Midbrain (tissue), 1 donor: ENCODE measurements around the gene CSF2.
A peak's percentile ranks its signal among the peaks of the same experiment; 100 is the strongest.
"Not testable (repeated sequence)": the region's sequence is repeated elsewhere in the genome, so short reads cannot be mapped to it uniquely, and the experiment has no call there.

Experiments used
- DNase-seq: peaks from one replicate; lab custom pipeline; 2025; lab: John Stamatoyannopoulos, UW

CSF2 gene

GRCh38 chr5:132087176-132087575 is 13.6 kb downstream of the CSF2 start:
- DNase-seq = no peak

DNA sequence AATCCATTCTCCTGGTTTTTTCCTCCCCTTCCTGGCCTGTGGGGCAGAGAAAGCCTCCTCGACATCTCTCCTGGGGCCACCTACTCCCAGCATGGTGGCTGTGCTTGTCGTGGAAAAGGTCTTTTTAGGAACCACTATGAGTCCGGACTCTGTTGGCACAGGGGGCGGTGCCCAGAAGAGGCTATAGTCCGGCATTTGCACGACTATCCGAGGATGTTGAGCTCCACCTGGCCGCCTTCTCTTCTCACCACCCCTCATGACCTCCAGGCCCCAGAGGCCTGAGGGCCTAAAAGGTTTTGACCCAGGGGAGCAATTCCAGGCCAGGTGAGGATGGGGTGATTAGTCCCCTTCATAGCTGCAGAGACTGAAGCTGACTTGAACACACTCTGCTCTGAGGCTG is 14.1 kb downstream of the CSF2 start:
- DNase-seq = no peak

- no peak for DNase-seq
Observed at GRCh38 chr5:132089363-132089762, 15.8 kb downstream of the CSF2 start.

GRCh38 chr5:132090107-132090506 is 16.5 kb downstream of the CSF2 start:
- DNase-seq = no peak

DNA sequence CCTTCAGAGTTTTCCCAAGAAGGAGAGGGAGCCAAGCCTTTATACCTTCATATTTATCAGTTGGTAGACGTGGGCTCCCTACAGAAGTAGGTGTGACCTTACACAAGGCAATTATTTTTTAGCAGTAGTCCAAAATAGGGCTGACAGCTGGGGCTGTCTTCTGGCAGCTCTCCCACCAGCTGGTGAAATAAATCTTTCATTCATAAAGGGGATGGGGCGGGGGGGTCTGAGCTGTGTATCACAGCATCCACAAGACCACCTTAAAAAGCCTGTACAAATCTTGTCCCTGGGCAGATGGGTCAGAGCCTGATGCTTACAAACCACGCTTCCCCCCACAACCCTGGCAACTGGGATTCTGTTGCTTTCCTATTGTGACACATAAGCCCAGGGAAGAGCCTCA is 19.7 kb downstream of the CSF2 start:
- DNase-seq = no peak

GRCh38 chr5:132094393-132095076 is 20.9 kb downstream of the CSF2 start:
- DNase-seq = no peak

GRCh38 chr5:132095077-132095410 is 21.5 kb downstream of the CSF2 start:
- no peak for DNase-seq

DNA sequence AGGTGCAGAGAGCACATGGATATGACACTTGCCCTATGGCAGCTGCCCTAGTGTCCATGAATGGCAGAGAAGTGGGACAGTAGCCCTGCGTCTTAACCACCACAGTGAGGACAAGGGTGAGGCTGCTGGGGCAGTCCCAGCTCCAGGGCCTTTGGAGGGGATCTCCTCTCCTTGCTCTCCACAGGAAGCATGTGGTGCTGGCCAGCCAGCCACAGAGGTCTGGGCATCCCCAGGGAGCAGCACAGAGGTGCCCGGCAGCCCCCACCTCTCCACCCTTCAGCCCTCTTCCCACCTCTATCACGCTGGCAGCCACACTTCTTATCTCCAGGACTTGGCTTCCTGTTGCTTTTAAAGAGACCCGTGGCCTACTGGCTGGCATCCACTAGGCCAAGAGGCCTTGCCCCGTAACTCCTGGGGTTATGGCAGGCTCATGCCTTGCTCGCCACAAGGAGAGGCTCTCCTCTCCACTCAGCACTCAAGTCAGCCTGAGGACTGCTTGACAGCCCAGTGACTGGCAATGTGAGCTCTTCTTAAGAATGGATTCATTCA is 21.9 kb downstream of the CSF2 start:
- DNase-seq = no peak

DNA sequence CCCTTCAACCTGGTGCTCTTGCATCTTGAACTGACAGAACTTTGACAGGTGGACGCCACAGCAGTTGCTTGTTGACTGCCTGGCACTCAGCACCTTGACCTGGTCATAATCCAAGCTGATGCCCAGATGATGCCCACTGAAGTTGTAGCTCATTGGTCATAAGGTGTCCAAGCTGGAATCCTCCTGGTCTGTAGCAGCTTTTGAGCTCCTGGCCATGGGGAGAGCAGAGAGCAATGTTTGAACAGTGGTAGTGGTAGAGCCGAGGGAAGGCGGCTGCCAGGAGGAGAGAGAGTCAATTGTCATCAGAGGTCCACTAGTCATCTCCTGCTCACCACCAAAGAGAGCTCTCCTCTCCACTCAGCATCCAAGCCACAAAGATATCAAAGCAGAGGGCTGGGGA is 23.3 kb downstream of the CSF2 start:
- DNase-seq = no peak

DNA sequence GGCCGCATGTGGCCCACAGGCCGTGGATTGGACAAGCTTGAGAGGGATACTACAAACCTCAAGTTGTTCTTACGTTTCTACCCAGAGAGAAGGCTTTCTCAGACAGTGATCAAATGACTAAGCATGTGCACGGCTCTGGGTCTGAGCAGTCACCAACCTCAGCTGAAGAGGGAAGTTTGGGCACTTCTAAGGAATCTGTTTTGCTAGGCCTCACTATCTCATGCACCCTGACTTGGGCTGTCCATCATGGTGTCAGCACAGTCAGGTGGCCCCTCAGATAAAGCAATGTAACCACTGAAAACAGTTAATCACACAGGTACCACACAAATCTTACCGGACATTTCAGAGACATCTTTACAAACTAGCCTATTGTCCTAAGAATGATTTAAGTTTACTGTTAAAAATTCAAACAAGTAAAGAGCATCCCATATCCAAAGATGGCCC is 24.6 kb downstream of the CSF2 start:
- DNase-seq = no peak

- no peak for DNase-seq
Observed at GRCh38 chr5:132098621-132099020, 25.0 kb downstream of the CSF2 start.

- no peak for DNase-seq
Observed at GRCh38 chr5:132099076-132099748, 25.6 kb downstream of the CSF2 start.

DNA sequence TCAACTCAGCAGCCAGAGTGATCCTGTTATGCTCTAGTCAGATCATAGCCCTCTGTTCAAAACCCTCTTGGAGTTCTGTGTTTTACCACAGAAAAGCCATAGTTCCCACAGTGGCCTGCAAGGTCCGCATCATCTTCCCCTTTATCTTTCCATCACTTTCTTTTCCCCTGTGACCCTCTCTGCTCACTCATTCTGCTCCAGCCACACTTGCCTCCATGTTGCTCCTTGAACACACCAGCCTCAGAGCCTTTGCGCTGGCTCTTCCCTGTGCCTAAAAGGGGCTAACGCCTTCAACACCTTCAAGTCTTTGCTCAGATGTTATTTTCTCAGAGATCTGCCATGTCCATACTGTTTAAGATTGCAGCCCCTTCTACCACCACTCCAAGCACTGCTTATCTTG is 26.3 kb downstream of the CSF2 start:
- no peak for DNase-seq

- DNase-seq = no peak
Observed at GRCh38 chr5:132100672-132101261, 27.2 kb downstream of the CSF2 start.

- DNase-seq = no peak
Observed at GRCh38 chr5:132101385-132101880, 27.8 kb downstream of the CSF2 start.

DNA sequence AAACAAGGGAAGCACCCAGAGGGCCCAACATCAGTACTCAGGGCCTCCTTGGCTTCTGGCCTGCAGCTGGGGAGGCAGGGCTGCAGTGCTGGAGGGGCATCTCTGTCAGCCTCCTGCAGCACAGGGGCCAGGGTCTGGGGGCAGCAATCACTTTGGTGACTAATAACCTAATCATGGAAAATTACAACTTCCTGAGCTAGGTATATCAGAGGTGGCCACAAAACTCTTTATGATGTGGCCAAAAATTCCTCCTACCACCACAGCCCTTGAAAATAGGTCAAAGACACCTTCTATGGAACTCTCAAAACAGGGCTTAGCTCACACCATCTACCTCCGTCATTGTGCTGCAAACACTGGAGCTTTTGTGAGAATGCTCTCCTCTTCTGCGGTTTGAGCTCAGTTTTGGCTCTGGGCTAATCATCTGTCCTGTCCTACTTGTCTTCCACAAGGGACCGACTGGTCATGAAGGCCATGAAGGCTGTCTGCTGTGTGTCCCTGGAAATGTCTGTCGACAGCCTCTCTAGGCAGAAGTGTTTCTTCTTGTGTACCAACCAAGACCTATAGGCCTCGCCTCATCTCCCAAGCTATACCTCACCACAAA is 28.6 kb downstream of the CSF2 start:
- no peak for DNase-seq

DNA sequence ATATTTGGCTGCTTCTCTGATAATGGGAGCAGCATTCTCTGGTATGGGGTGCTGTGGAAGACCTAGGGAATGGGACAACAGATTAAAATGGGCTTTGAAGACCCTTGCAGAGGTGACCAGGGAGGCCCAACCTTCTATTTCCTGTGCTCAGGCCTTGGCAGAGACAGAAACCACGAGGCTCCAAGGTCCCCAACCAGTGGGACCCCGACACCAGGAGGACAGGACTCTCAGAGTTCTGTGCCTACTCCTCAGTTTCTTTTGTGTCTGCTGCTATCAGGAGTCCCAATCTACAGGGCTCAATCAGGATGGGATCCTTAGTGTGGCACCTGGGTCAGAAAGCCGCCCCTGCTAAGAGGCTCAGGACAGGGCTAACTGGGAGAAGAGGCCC is 29.3 kb downstream of the CSF2 start:
- DNase-seq = no peak

- DNase-seq = peak; percentile 1
Observed at GRCh38 chr5:132103332-132103951, 29.9 kb downstream of the CSF2 start.

DNA sequence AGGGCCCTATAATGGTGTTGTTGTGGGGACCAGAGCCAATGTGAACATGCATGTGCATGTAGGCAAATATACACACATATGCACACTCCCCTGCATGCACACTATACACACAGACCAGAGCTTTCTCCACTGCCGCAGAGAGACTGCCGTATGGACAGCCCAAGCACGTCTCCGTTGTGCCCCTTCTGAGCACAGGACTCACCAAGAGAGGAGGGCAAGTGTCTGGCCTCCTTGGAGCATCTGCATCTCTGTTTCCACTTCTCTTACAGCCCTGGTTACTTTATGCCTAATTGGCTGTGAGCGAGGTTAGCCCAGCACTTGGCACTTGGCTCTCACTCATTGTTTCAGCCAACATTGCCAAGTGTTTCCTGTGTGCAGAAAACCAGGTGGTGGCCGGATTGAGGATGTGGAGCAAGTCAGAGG is 30.4 kb downstream of the CSF2 start:
- no peak for DNase-seq

GRCh38 chr5:132104556-132104955 is 31.0 kb downstream of the CSF2 start:
- no peak for DNase-seq

DNA sequence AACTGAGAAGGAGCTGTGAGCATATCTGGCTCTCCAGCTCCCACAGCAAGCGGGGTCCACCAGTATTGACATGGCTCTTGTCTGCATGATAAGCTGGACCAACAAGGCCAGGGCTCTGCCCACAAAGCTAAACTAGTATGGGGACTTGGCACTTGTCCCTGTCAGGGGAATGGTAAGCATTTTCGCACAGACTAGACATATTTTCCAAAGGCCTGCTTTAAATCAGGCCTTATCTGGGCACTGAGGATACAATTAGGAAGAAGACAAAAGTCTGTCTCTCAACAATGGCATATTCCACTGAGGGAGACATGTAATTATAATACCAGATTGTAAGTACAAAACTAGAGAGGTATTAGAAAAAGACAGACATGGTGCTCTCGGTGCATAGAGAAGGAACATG is 32.1 kb downstream of the CSF2 start:
- DNase-seq = no peak

DNA sequence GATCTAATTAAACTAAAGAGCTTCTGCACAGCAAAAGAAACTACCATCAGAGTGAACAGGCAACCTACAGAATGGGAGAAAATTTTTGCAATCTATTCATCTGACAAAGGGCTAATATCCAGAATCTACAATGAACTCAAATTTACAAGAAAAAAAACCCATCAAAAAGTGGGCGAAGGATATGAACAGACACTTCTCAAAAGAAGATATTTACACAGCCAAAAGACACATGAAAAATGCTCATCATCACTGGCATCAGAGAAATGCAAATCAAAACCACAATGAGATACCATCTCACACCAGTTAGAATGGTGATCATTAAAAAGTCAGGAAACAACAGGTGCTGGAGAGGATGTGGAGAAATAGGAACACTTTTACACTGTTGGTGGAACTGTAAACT is 34.9 kb downstream of the CSF2 start:
- DNase-seq = not testable (repeated sequence)
